HepG2 (cell line): ENCODE results near the gene HEYL.

Experiments
- ATF7-NPFF ChIP-seq: sonication (generic); formaldehyde crosslinking; IDR thresholded peaks from 2 replicates; pipeline ENCODE4 v1.8.1; 2023; ENCODE audit warnings: mild to moderate bottlenecking, low read depth, missing genetic modification reagents, moderate library complexity
- CREM ChIP-seq, 2 experiments: sonication (generic) in 1 of 2; formaldehyde crosslinking in 1 of 2; IDR thresholded peaks; 2 replicates each; pipeline versions ENCODE4 v1.4.0 to v1.6.1; 2016 to 2020; ENCODE audit warnings: antibody characterized with exemption in 1 of 2, mild to moderate bottlenecking in 1 of 2, missing genetic modification reagents in 1 of 2
- ESRRA ChIP-seq: sonication (generic); formaldehyde crosslinking; IDR thresholded peaks from 2 replicates; pipeline ENCODE4 v1.5.1; 2020; ENCODE audit warnings: mild to moderate bottlenecking, low read depth, missing genetic modification reagents
- JUN ChIP-seq: sonication (generic); formaldehyde crosslinking; IDR thresholded peaks from 2 replicates; pipeline ENCODE4 v1.4.0; 2020; ENCODE audit warnings: mild to moderate bottlenecking, missing genetic modification reagents
- LCORL ChIP-seq, 2 experiments: fragments of 450-650 bp in 1 of 2; sonication (generic) in 1 of 2; formaldehyde crosslinking in 1 of 2; IDR thresholded peaks; 2 replicates each; pipeline versions ENCODE4 v1.5.0 to v1.6.1; 2017 to 2020; ENCODE audit warnings: antibody characterized with exemption in 1 of 2, missing genetic modification reagents in 1 of 2
- PHF5A ChIP-seq: IDR thresholded peaks from one replicate; pipeline ENCODE4 v1.6.1; 2018; ENCODE audit warnings: low read depth, missing genetic modification reagents; ENCODE audit not compliant: unreplicated experiment
- POLR2A ChIP-seq, 2 experiments: IDR thresholded peaks; 2 replicates each; pipeline ENCODE4 v1.6.1; 2011; ENCODE audit warnings: low read depth in 2 of 2, low read length in 2 of 2, mild to moderate bottlenecking in 1 of 2, moderate library complexity in 1 of 2; ENCODE audit not compliant: insufficient read depth in 1 of 2
- POLR2AphosphoS5 ChIP-seq: IDR thresholded peaks from 2 replicates; pipeline ENCODE4 v1.6.1; 2012; ENCODE audit warnings: low read depth, low read length
- SIN3A ChIP-seq: IDR thresholded peaks from 2 replicates; pipeline ENCODE4 v1.6.1; 2011; ENCODE audit warnings: low read depth, mild to moderate bottlenecking, control low read depth, low read length, borderline replicate concordance
- TP53 ChIP-seq: sonication (generic); formaldehyde crosslinking; conservative IDR thresholded peaks from 2 replicates; pipeline ENCODE4 v1.4.0; 2020; ENCODE audit warnings: missing genetic modification reagents
- TF ChIP-seq, protein P1 (sequence below): sonication (generic); formaldehyde crosslinking; IDR thresholded peaks from 2 replicates; pipeline ENCODE4 v1.5.0; 2020; ENCODE audit warnings: mild to moderate bottlenecking, missing genetic modification reagents, moderate library complexity
- TF ChIP-seq, protein P2 (sequence below): sonication (generic); formaldehyde crosslinking; IDR thresholded peaks from 2 replicates; pipeline ENCODE4 v1.9.0; 2021; ENCODE audit warnings: missing genetic modification reagents, borderline replicate concordance

DNA sequence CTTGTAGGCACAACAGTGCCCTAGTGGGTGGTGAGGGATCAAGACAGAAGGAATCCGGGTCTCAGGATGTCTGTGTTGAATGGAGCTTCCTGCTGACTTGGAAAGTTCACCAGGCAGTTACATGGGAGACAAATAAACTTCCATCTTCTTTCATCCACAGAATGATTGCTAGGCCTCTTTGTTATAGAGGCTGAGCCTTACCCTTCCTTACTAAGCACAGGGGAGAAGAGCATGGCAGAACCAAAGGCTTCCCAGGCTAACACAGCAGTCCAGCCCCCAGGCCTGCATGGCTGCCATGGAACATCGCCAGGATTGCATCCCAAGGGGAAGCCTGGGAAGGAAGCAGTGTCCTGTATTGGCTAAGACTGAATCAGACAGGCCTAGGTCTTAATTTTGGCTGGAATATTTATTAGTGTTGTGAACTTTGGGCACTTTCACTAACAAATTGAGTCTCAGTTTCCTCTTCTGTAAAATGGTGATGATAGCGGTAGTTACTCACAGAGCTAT lies 18.7 kb downstream of the HEYL start:
- TF ChIP-seq TP53 (CRISPR knock-in tag): no peak
- TF ChIP-seq, protein P1, sequence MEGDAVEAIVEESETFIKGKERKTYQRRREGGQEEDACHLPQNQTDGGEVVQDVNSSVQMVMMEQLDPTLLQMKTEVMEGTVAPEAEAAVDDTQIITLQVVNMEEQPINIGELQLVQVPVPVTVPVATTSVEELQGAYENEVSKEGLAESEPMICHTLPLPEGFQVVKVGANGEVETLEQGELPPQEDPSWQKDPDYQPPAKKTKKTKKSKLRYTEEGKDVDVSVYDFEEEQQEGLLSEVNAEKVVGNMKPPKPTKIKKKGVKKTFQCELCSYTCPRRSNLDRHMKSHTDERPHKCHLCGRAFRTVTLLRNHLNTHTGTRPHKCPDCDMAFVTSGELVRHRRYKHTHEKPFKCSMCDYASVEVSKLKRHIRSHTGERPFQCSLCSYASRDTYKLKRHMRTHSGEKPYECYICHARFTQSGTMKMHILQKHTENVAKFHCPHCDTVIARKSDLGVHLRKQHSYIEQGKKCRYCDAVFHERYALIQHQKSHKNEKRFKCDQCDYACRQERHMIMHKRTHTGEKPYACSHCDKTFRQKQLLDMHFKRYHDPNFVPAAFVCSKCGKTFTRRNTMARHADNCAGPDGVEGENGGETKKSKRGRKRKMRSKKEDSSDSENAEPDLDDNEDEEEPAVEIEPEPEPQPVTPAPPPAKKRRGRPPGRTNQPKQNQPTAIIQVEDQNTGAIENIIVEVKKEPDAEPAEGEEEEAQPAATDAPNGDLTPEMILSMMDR: no peak
- no peak for TF ChIP-seq PHF5A (CRISPR knock-in tag)
- no peak for TF ChIP-seq ATF7-NPFF (CRISPR knock-in tag)
- TF ChIP-seq LCORL (IDR thresholded peaks at IDR 0.05): no peak
- TF ChIP-seq LCORL (CRISPR knock-in tag; IDR thresholded peaks at IDR 0.05): no peak
- no peak for TF ChIP-seq POLR2A (IDR thresholded peaks at IDR 0.05; ENCODE audit: insufficient read depth in 1 of 2, low read depth in 2 of 2, low read length in 2 of 2)
- TF ChIP-seq POLR2AphosphoS5: no peak
- no peak for TF ChIP-seq CREM (IDR thresholded peaks at IDR 0.05)
- no peak for TF ChIP-seq CREM (CRISPR knock-in tag; IDR thresholded peaks at IDR 0.05)
- TF ChIP-seq, protein P2, sequence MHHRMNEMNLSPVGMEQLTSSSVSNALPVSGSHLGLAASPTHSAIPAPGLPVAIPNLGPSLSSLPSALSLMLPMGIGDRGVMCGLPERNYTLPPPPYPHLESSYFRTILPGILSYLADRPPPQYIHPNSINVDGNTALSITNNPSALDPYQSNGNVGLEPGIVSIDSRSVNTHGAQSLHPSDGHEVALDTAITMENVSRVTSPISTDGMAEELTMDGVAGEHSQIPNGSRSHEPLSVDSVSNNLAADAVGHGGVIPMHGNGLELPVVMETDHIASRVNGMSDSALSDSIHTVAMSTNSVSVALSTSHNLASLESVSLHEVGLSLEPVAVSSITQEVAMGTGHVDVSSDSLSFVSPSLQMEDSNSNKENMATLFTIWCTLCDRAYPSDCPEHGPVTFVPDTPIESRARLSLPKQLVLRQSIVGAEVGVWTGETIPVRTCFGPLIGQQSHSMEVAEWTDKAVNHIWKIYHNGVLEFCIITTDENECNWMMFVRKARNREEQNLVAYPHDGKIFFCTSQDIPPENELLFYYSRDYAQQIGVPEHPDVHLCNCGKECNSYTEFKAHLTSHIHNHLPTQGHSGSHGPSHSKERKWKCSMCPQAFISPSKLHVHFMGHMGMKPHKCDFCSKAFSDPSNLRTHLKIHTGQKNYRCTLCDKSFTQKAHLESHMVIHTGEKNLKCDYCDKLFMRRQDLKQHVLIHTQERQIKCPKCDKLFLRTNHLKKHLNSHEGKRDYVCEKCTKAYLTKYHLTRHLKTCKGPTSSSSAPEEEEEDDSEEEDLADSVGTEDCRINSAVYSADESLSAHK (CRISPR knock-in tag): no peak
- TF ChIP-seq SIN3A: no peak
- TF ChIP-seq ESRRA (CRISPR knock-in tag): no peak
- TF ChIP-seq JUN (CRISPR knock-in tag): no peak
